ENCODE measurements around the gene MGAT4B.

DNA sequence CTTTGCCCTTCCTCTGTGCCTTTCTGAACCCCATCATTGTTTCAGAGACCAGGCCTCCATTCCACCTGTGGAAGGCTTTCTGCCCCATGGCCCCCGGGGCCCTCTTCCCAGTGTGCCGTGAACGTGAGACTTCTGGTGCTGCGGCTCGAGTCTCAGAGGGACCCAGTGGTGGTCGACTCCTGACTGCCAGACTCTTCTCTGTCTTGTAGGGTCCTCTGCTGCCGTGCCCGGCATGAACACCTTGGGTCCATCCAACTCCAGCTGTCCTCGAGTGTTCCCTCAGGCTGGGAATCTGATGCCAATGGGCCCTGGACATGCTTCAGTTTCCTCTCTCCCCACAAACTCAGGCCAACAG is 33.0 kb downstream of the MGAT4B start:
- TF ChIP-seq POLR2A (IDR thresholded peaks at IDR 0.05; ENCODE audit: low read depth, low read length) (no peak), FOS (IDR thresholded peaks at IDR 0.05; ENCODE audit: low read depth, low read length) (no peak), RAD21 (IDR thresholded peaks at IDR 0.05; ENCODE audit: low read length) (no peak), RCOR1 (IDR thresholded peaks at IDR 0.05; ENCODE audit: insufficient replicate concordance, low read length) (no peak), CEBPB (IDR thresholded peaks at IDR 0.05; ENCODE audit: low read depth, low read length) (no peak), SMC3 (IDR thresholded peaks at IDR 0.05; ENCODE audit: low read depth, low read length) (no peak), MAZ (IDR thresholded peaks at IDR 0.05; ENCODE audit: borderline replicate concordance, low read depth, low read length) (no peak), RFX5 (IDR thresholded peaks at IDR 0.05; ENCODE audit: low read depth, low read length) (no peak)
- TF ChIP-seq, protein P1, sequence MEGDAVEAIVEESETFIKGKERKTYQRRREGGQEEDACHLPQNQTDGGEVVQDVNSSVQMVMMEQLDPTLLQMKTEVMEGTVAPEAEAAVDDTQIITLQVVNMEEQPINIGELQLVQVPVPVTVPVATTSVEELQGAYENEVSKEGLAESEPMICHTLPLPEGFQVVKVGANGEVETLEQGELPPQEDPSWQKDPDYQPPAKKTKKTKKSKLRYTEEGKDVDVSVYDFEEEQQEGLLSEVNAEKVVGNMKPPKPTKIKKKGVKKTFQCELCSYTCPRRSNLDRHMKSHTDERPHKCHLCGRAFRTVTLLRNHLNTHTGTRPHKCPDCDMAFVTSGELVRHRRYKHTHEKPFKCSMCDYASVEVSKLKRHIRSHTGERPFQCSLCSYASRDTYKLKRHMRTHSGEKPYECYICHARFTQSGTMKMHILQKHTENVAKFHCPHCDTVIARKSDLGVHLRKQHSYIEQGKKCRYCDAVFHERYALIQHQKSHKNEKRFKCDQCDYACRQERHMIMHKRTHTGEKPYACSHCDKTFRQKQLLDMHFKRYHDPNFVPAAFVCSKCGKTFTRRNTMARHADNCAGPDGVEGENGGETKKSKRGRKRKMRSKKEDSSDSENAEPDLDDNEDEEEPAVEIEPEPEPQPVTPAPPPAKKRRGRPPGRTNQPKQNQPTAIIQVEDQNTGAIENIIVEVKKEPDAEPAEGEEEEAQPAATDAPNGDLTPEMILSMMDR (conservative IDR thresholded peaks at IDR 0.05; ENCODE audit: low read depth, low read length), result no peak
- TF ChIP-seq, protein P2, sequence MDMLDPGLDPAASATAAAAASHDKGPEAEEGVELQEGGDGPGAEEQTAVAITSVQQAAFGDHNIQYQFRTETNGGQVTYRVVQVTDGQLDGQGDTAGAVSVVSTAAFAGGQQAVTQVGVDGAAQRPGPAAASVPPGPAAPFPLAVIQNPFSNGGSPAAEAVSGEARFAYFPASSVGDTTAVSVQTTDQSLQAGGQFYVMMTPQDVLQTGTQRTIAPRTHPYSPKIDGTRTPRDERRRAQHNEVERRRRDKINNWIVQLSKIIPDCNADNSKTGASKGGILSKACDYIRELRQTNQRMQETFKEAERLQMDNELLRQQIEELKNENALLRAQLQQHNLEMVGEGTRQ (IDR thresholded peaks at IDR 0.05; ENCODE audit: low read depth, low read length), result no peak

All from IMR-90 (cell line).